Large intestine (tissue), 12 donors: ENCODE results near the gene CC2D1A. TPM values are rescaled to one million over a fixed set of nuclear protein-coding genes. Genes with fewer than 3 reads are reported as not detected.
A peak's percentile ranks its signal among the peaks of the same experiment; 100 is the strongest.

Source experiments
- DNase-seq, 2 donors: peaks; one replicate each; pipeline versions ENCODE4 v3.0.0 to v3.0.0-alpha.2; 2013
- H3K27ac ChIP-seq: one replicate; pipeline ENCODE4 v1.5.1; 2013; ENCODE audit warnings: low read length
- H3K27me3 ChIP-seq: 2 replicates; pipeline ENCODE4 v1.6.1; 2013; ENCODE audit warnings: low read length; ENCODE audit not compliant: control insufficient read depth, insufficient read depth
- H3K36me3 ChIP-seq: 2 replicates; pipeline ENCODE4 v1.6.1; 2013; ENCODE audit warnings: low read length; ENCODE audit not compliant: control insufficient read depth, insufficient read depth
- H3K4me1 ChIP-seq: one replicate; pipeline ENCODE4 v1.6.1; 2013; ENCODE audit warnings: low read length; ENCODE audit not compliant: control insufficient read depth, insufficient read depth
- H3K4me3 ChIP-seq: one replicate; pipeline ENCODE4 v1.5.1; 2013; ENCODE audit warnings: low read length
- H3K9me3 ChIP-seq: one replicate; pipeline ENCODE4 v1.6.1; 2013; ENCODE audit warnings: mild to moderate bottlenecking, low read depth, low read length, moderate library complexity; ENCODE audit not compliant: control insufficient read depth
- WGBS: methylation state at CpG from one replicate; pipeline ENCODE4 v1.1.5; 2013; ENCODE audit warnings: low lambda C conversion rate; ENCODE audit not compliant: insufficient coverage; 5-methylcytosine and 5-hydroxymethylcytosine counted together
- long read RNA-seq, 11 donors: transcript quantifications; one replicate each; lab custom pipeline, GENCODE V29; 2026
- polyA plus RNA-seq: library from polyadenylated mRNA; unstranded; fragments of 120-200 nt; gene quantifications from one replicate; pipeline ENCODE4 v1.2.1, GENCODE V29; 2013

CC2D1A gene
- 42.2 TPM for polyA plus RNA-seq
- long read RNA-seq, donor 1 = 0 reads
- long read RNA-seq, donor 2, partial matches to known transcripts = 6 of 8 reads
- long read RNA-seq, donor 2, other reads (novel, unspliced or antisense) = 0 of 8 reads
- long read RNA-seq, donor 3 = 0 reads
- long read RNA-seq, donor 4 = 0 reads
- long read RNA-seq, donor 5, partial matches to known transcripts = 0 of 1 reads
- long read RNA-seq, donor 5, other reads (novel, unspliced or antisense) = 0 of 1 reads
- long read RNA-seq, donor 6, partial matches to known transcripts = 11 of 11 reads
- long read RNA-seq, donor 6, other reads (novel, unspliced or antisense) = 0 of 11 reads
- long read RNA-seq, donor 7, partial matches to known transcripts = 0 of 1 reads
- long read RNA-seq, donor 7, other reads (novel, unspliced or antisense) = 0 of 1 reads
- long read RNA-seq, donor 8, partial matches to known transcripts = 5 of 6 reads
- long read RNA-seq, donor 8, other reads (novel, unspliced or antisense) = 0 of 6 reads
- long read RNA-seq, donor 9, partial matches to known transcripts = 6 of 6 reads
- long read RNA-seq, donor 9, other reads (novel, unspliced or antisense) = 0 of 6 reads
- long read RNA-seq, donor 10, partial matches to known transcripts = 21 of 21 reads
- long read RNA-seq, donor 10, other reads (novel, unspliced or antisense) = 0 of 21 reads
- long read RNA-seq, donor 11, partial matches to known transcripts = 7 of 7 reads
- long read RNA-seq, donor 11, other reads (novel, unspliced or antisense) = 0 of 7 reads

- Histone ChIP-seq H3K27ac (peak within 1 kb of the TSS; percentile 91), H3K4me3 (peak within 1 kb of the TSS; percentile 85), H3K4me1 (peaks cover 11% of the 10 kb centered on the region), H3K9me3 (no peaks in the 10 kb centered on the region), H3K36me3 (peaks cover 11% of the 10 kb centered on the region), H3K27me3 (no peaks in the 10 kb centered on the region)
- WGBS = no CpG with 5 or more reads among the region's 86 CpGs
- DNase-seq = peak; percentile 91 to 94
Measured at GRCh38 chr19:13905634-13906520, at the start of gene CC2D1A, which contains the start of gene BRME1. TSS of gene CC2D1A (plus strand) at chr19:13906201. CDS start at chr19:13906442, 241 bp downstream. TSS of gene BRME1 (minus strand) at chr19:13906117. CDS start at chr19:13904892, 1,225 bp downstream.

GRCh38 chr19:13856497-13856896, 49.5 kb upstream of the CC2D1A start:
- Histone ChIP-seq H3K4me1 (peaks cover 15% of the 10 kb centered on the region), H3K27ac (peak overlapping the region; percentile 64), H3K36me3 (no peaks in the 10 kb centered on the region), H3K27me3 (no peaks in the 10 kb centered on the region), H3K4me3 (no peak overlapping the region), H3K9me3 (peaks cover 2% of the 10 kb centered on the region)
- WGBS = no CpG with 5 or more reads among the region's 2 CpGs
- peak in 1 of 2 donors; percentile 50 for DNase-seq

GRCh38 chr19:13859361-13859880, 46.6 kb upstream of the CC2D1A start:
- DNase-seq = no peak
- H3K36me3 ChIP-seq = no peaks in the 10 kb centered on the region
- no CpG with 5 or more reads among the region's 3 CpGs for WGBS
- no peak overlapping the region for H3K27ac ChIP-seq
- H3K4me3 ChIP-seq = no peak overlapping the region
- H3K4me1 ChIP-seq = peaks cover 19% of the 10 kb centered on the region
- H3K9me3 ChIP-seq = no peaks in the 10 kb centered on the region
- no peaks in the 10 kb centered on the region for H3K27me3 ChIP-seq

GRCh38 chr19:13860679-13861391, 45.2 kb upstream of the CC2D1A start:
- no peak overlapping the region for H3K4me3 ChIP-seq
- WGBS = no CpG with 5 or more reads among the region's 13 CpGs
- peak overlapping the region; percentile 5 for H3K27ac ChIP-seq
- no peaks in the 10 kb centered on the region for H3K36me3 ChIP-seq
- DNase-seq = no peak
- H3K4me1 ChIP-seq = peaks cover 23% of the 10 kb centered on the region
- H3K9me3 ChIP-seq = no peaks in the 10 kb centered on the region
- H3K27me3 ChIP-seq = peaks cover 2% of the 10 kb centered on the region

GRCh38 chr19:13861392-13861713, 44.6 kb upstream of the CC2D1A start:
- Histone ChIP-seq H3K9me3 (no peaks in the 10 kb centered on the region), H3K4me3 (peak overlapping the region; percentile 60), H3K36me3 (no peaks in the 10 kb centered on the region), H3K27ac (peak overlapping the region; percentile 89), H3K27me3 (peaks cover 6% of the 10 kb centered on the region), H3K4me1 (peaks cover 25% of the 10 kb centered on the region)
- no CpG with 5 or more reads among the region's 11 CpGs for WGBS
- no peak for DNase-seq

GRCh38 chr19:13861714-13862531, 44.1 kb upstream of the CC2D1A start:
- no peaks in the 10 kb centered on the region for H3K36me3 ChIP-seq
- H3K9me3 ChIP-seq = no peaks in the 10 kb centered on the region
- no CpG with 5 or more reads among the region's 27 CpGs for WGBS
- peak overlapping the region; percentile 60 for H3K4me3 ChIP-seq
- peaks cover 23% of the 10 kb centered on the region for H3K4me1 ChIP-seq
- H3K27me3 ChIP-seq = peaks cover 6% of the 10 kb centered on the region
- peak overlapping the region; percentile 89 for H3K27ac ChIP-seq
- peak; percentile 93 for DNase-seq

- Histone ChIP-seq H3K27ac (no peak overlapping the region), H3K27me3 (peaks cover 6% of the 10 kb centered on the region), H3K9me3 (no peaks in the 10 kb centered on the region), H3K36me3 (no peaks in the 10 kb centered on the region), H3K4me3 (peak overlapping the region; percentile 30), H3K4me1 (peaks cover 21% of the 10 kb centered on the region)
- no CpG with 5 or more reads among the region's 13 CpGs for WGBS
- no peak for DNase-seq
Measured at GRCh38 chr19:13864046-13864666, 41.8 kb upstream of the CC2D1A start.

- H3K4me1 ChIP-seq = peaks cover 21% of the 10 kb centered on the region
- no peak overlapping the region for H3K27ac ChIP-seq
- peaks cover 6% of the 10 kb centered on the region for H3K27me3 ChIP-seq
- H3K4me3 ChIP-seq = peak overlapping the region; percentile 52
- peak in 1 of 2 donors; percentile 70 for DNase-seq
- WGBS = no CpG with 5 or more reads among the region's 113 CpGs
- no peaks in the 10 kb centered on the region for H3K9me3 ChIP-seq
- H3K36me3 ChIP-seq = no peaks in the 10 kb centered on the region
Measured at GRCh38 chr19:13864667-13865570, 41.1 kb upstream of the CC2D1A start.
